GM13977 (cell line): ENCODE results near the gene TEX101.
"Not testable (repeated sequence)": the region's sequence is repeated elsewhere in the genome, so short reads cannot be mapped to it uniquely, and the experiment has no call there.

ENCODE experiments used
- DNase-seq: peaks from one replicate; pipeline ENCODE4 v3.0.0; 2012; ENCODE audit warnings: low spot score
- CTCF ChIP-seq: IDR thresholded peaks from 2 replicates; pipeline ENCODE4 v1.5.1; 2012; ENCODE audit warnings: mild to moderate bottlenecking, control low read depth; ENCODE audit not compliant: insufficient read depth; ENCODE audit errors: extremely low read depth, missing control alignments
- in situ Hi-C: fragments of 300-500 bp; cut with MboI; formaldehyde crosslinking; loops from one replicate; pipeline ENCODE4 v1.12.0; 2022; ENCODE audit warnings: low sequenced_read_pairs, low pct_unique_long_range_greater_than_20kb, mixed read lengths, inconsistent platforms; ENCODE audit not compliant: unreplicated experiment

TEX101 gene

DNA sequence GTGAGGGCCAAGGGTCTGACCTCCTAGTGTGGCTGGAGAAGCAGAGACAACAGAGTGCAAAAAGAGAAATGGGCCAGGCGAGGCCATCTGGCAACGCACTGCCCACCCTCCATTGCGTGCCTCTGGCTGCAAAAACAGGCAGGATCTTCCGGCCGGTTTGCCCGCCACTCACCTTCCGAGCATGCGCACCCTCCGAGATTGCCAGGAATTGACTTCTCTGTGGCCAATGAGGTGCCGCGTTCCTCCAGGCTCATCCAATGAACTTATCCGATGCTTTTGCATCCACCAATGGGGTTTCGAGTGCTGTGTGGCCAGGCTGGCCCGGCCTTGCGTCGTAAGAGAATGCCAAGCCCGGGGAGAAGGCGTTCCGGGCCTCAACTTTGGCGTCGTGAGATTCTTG lies at the start of gene TEX101:
Gene TEX101 (plus strand): TSS at position 337 of the 400 bp plus-strand sequence. CDS start 1,030 bp downstream, outside the sequence.
- DNase-seq, result no peak
- TF ChIP-seq CTCF, result no peak
- in situ Hi-C loops, result no loop called here

DNA sequence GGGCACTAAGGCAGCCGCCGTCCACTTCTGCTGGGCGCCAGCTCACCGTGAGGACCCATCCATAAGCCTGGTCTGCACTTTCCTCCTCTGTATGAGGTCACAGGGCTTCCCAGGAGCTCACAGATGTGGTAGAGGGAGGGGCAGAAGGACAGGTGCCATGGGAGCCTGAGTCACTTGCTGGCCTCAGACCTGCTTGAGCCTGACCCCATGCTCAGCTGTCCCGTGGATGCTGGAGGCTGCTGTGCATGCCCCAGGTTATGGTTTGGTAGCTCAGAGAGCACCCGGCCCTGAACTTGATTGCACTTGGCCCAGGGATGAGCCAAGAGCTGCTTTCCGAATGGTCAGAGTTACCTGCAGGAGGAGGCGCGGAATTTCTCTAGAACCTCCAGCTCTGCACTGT lies 49.0 kb upstream of the TEX101 start:
- in situ Hi-C loops, DNase-seq: not testable (repeated sequence)

GRCh38 chr19:43367822-43368221 lies 46.9 kb upstream of the TEX101 start:
- no peak for DNase-seq
- TF ChIP-seq CTCF, result no peak

DNA sequence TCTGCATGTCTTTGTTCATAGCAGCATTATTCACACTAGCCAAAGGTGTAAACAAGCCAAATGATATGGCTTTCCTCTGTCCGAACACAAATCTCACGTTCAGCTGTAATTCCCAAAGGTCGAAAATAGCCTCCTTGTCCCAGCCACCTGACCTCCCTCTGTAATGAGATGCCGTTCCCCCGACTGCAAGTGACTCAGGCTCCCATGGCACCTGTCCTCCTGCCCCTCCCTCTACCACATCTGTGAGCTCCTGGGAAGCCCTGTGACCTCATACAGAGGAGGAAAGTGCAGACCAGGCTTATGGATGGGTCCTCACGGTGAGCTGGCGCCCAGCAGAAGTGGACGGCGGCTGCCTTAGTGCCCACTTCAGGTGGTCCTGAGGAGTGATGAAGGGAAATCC lies 45.8 kb upstream of the TEX101 start:
- in situ Hi-C loops, DNase-seq: not testable (repeated sequence)

More at GRCh38 chr19:43367822-43368221, 46.9 kb upstream of the TEX101 start:
- in situ Hi-C loops, result no loop called here

DNA sequence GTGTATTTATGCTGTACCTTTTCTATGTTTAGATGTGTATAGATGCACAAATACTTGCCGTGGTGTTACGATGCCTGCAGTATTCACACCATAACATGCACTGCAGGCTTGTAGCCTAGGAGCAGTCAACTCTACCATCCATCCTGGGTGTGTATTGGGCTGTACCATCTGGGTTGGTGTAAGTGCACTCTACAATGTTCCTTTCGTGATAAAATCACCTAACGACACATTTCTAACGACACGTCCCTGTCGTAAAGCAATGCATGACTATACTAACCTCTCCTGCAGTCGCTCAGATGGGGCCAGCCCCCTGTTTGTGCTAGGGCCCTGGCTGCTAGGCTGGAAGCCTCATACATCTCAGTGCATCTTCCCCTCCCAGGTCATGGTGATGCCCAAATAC lies 42.8 kb upstream of the TEX101 start:
- TF ChIP-seq CTCF, result no peak
- in situ Hi-C loops, result no loop called here
- no peak for DNase-seq

- in situ Hi-C loops, result no loop called here
- no peak for DNase-seq
- TF ChIP-seq CTCF, result no peak
These were observed 42.2 kb upstream of the TEX101 start for GRCh38 chr19:43372462-43372861.

DNA sequence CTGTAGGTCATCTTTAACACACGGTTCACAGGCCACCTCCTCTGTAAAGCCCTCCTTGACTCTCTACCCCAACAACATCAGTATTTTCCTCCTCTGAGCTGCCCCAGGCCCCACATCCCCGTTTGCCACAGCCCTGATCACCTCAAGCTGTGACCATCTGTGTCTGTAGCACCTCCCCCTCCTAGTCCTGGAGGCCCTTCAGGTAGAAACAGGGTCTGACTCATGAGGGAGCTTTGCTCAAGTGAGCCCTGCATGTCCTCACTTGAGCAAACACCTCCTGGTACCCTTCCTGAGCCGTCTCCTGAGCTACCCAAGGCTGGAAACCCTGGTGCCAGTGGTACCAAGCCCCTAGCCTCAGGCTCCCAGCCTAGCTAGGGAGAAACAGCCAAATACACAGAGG lies 37.1 kb upstream of the TEX101 start:
- in situ Hi-C loops, DNase-seq: not testable (repeated sequence)

GRCh38 chr19:43380008-43380407 lies 34.7 kb upstream of the TEX101 start:
- no peak for DNase-seq
- in situ Hi-C loops, result no loop called here
- TF ChIP-seq CTCF, result no peak
